Prostate gland (tissue), 2 donors: Measurements from ENCODE around the gene PARVB. TPM values are rescaled to one million over a fixed set of nuclear protein-coding genes. Genes with fewer than 3 reads are reported as not detected.

Experiments used
- DNase-seq: peaks from one replicate; pipeline ENCODE4 v3.0.0-alpha.2; 2019; ENCODE audit warnings: low spot score
- H3K27ac ChIP-seq, 2 donors: fragments of 200-600 bp; sonication (generic); 2 replicates each; pipeline ENCODE4 v1.5.1; 2017 to 2019
- H3K27me3 ChIP-seq: fragments of 200-600 bp; sonication (generic); replicated peaks from 2 replicates; pipeline ENCODE4 v1.5.1; 2019; ENCODE audit not compliant: insufficient read depth
- H3K36me3 ChIP-seq, 2 donors: fragments of 200-600 bp; sonication (generic); 1 replicate in 1 of 2; 2 replicates in 1 of 2; pipeline versions ENCODE4 v1.5.1 to v1.8.1; 2017 to 2019
- H3K4me1 ChIP-seq: fragments of 200-600 bp; sonication (generic); replicated peaks from 2 replicates; pipeline ENCODE4 v1.5.1; 2019
- H3K4me3 ChIP-seq, 2 donors: fragments of 200-600 bp; sonication (generic); 2 replicates each; pipeline ENCODE4 v1.5.1; 2017 to 2019
- H3K9me3 ChIP-seq: fragments of 200-600 bp; sonication (generic); 2 replicates; pipeline ENCODE4 v1.5.1; 2017
- CTCF ChIP-seq, 4 experiments: fragments of 200-600 bp in 2 of 4; fragments of 450-650 bp in 2 of 4; sonication (generic) in 2 of 4; IDR thresholded peaks; 1 replicate in 3 of 4; 2 replicates in 1 of 4; pipeline ENCODE4 v1.5.1; 2016 to 2019; ENCODE audit warnings: antibody characterized with exemption in 4 of 4, mild to moderate bottlenecking in 2 of 4, moderate library complexity in 2 of 4
- POLR2A ChIP-seq: fragments of 450-650 bp; IDR thresholded peaks from one replicate; pipeline ENCODE4 v1.6.1; 2016; ENCODE audit warnings: antibody characterized with exemption, mild to moderate bottlenecking
- POLR2AphosphoS5 ChIP-seq: sonication (generic); formaldehyde crosslinking; IDR thresholded peaks from one replicate; pipeline ENCODE4 v1.6.1; 2017; ENCODE audit warnings: antibody characterized with exemption
- WGBS: methylation state at CpG from one replicate; pipeline ENCODE4 v1.1.5; 2018; 5-methylcytosine and 5-hydroxymethylcytosine counted together
- intact Hi-C: fragments of 100-400 bp; cut with DNase I; formaldehyde crosslinking; loops from one replicate; pipeline ENCODE4 v1.14.2; 2022
- total RNA-seq, 2 donors: library from RNA; depleted of rRNA; stranded (reverse); fragments of >200 nt; gene quantifications; one replicate each; pipeline ENCODE4 v1.1.0, GENCODE V29; 2016

PARVB gene
- total RNA-seq, 2 donors from 2014 or later: 11.7 to 28.4 TPM

- intact Hi-C loops: no loop called here
- Histone ChIP-seq H3K27ac (no peak overlapping the region), H3K9me3 (no peaks in the 10 kb centered on the region), H3K4me1 (no peaks in the 10 kb centered on the region), H3K36me3 (no peaks in the 10 kb centered on the region), H3K27me3 (no peaks in the 10 kb centered on the region), H3K4me3 (no peak overlapping the region)
- WGBS: 98% methylated on average over 17 of the region's 18 CpGs
- DNase-seq: no peak
- TF ChIP-seq CTCF (IDR thresholded peaks at IDR 0.05): no peak
- no peak for TF ChIP-seq POLR2A
Observed at GRCh38 chr22:44163536-44163935, 139.4 kb downstream of the PARVB start.

- no peaks in the 10 kb centered on the region for H3K9me3 ChIP-seq
- no peak for DNase-seq
- no peak overlapping the region for H3K4me3 ChIP-seq
- no peaks in the 10 kb centered on the region for H3K4me1 ChIP-seq
- intact Hi-C loops: no loop called here
- no peaks in the 10 kb centered on the region for H3K36me3 ChIP-seq
- TF ChIP-seq CTCF (IDR thresholded peaks at IDR 0.05) (no peak), POLR2AphosphoS5 (no peak), POLR2A (no peak)
- H3K27me3 ChIP-seq: no peaks in the 10 kb centered on the region
- no peak overlapping the region for H3K27ac ChIP-seq
- WGBS: 41% methylated on average over 9 of the region's 11 CpGs
Observed at GRCh38 chr22:44164031-44164430, 139.9 kb downstream of the PARVB start.

DNA sequence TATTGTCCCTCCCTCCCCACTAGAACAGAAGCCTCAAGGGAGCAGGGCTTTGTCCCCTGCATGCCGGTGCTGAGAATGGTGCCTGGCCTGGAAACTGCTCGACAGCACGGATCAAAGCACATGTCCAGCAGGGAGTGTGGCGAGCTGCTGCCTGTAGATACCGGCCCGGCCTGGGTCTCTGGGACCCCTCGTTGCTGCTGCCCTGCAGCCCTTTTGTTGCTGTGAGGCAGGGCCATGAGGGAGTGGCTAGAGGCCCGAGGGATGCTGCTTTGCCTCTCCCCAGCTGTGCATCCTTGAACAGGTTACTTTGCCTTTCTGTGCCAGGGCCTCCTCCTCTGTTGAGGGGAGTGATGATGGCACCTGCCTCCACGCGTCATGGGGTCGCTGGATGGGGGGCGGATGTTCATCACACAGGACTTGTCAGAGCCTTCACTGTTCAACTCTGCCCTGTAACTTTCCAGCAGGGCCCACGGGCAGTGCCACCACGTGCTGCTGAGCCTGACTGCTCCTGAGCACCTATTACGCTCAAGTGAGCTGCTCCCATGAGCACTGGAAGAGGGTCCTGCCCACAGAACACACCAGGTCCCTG is 141.3 kb downstream of the PARVB start:
- intact Hi-C loops: no loop called here
- Histone ChIP-seq H3K27ac (no peak overlapping the region), H3K27me3 (no peaks in the 10 kb centered on the region), H3K9me3 (no peaks in the 10 kb centered on the region), H3K36me3 (no peaks in the 10 kb centered on the region), H3K4me3 (no peak overlapping the region), H3K4me1 (no peaks in the 10 kb centered on the region)
- DNase-seq: no peak
- 92% methylated on average over 15 of the region's 15 CpGs for WGBS
- TF ChIP-seq CTCF (IDR thresholded peaks at IDR 0.05): no peak
- no peak for TF ChIP-seq POLR2AphosphoS5
- TF ChIP-seq POLR2A: no peak

GRCh38 chr22:44166498-44167276 is 142.6 kb downstream of the PARVB start:
- WGBS: 94% methylated on average over 20 of the region's 20 CpGs
- TF ChIP-seq POLR2AphosphoS5: no peak
- no peak for TF ChIP-seq POLR2A
- no peak for TF ChIP-seq CTCF (IDR thresholded peaks at IDR 0.05)

DNA sequence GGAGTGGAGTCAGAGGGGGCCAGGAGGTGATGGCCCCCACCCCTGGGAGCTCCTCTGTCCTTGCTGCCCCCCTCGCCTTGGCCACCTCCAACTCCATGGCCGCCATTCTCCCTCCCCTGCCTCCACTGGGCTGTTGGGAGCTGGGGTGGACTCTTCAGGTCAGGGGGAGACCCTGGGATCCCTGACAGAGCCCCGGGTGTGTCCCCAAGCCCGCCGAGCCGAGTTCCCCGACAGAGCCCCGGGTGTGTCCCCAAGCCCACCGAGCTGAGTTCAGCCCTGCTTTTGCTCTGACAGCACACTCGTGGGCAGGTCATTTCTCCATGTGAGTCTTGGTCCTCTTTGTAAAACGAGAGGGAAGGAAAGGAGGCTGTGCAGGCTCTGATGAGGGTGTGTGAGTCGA is 143.4 kb downstream of the PARVB start:
- Histone ChIP-seq H3K27ac (no peak overlapping the region), H3K36me3 (no peaks in the 10 kb centered on the region), H3K9me3 (no peaks in the 10 kb centered on the region), H3K4me3 (no peak overlapping the region), H3K27me3 (no peaks in the 10 kb centered on the region), H3K4me1 (no peaks in the 10 kb centered on the region)
- 93% methylated on average over 12 of the region's 12 CpGs for WGBS
- TF ChIP-seq POLR2A (no peak), CTCF (IDR thresholded peaks at IDR 0.05) (no peak), POLR2AphosphoS5 (no peak)
- no peak for DNase-seq
- intact Hi-C loops: no loop called here

More at GRCh38 chr22:44166498-44167276, 142.6 kb downstream of the PARVB start:
- DNase-seq: no peak
- H3K36me3 ChIP-seq: no peaks in the 10 kb centered on the region
- H3K4me3 ChIP-seq: no peak overlapping the region
- no peaks in the 10 kb centered on the region for H3K4me1 ChIP-seq
- H3K9me3 ChIP-seq: no peaks in the 10 kb centered on the region
- H3K27me3 ChIP-seq: no peaks in the 10 kb centered on the region
- intact Hi-C loops: no loop called here
- H3K27ac ChIP-seq: no peak overlapping the region
